SK-N-SH treated with all-trans-retinoic acid at 6 μM for 48 hours (cell line): ENCODE data around the gene IVNS1ABP.

Experiments used
- ATAC-seq: fragments of 200-7000 bp; cut with Tn5 transposase; 3 replicates; pipeline ENCODE4 v1.9.1; 2020; ENCODE audit warnings: mild to moderate bottlenecking, moderate library complexity
- ARNTL ChIP-seq: fragments of 450-650 bp; formaldehyde crosslinking; IDR thresholded peaks from 2 replicates; pipeline ENCODE4 v1.5.0; 2020; ENCODE audit warnings: low read depth, mild to moderate bottlenecking, moderate library complexity, borderline replicate concordance
- BACH2 ChIP-seq: fragments of 250-450 bp; sonication (Bioruptor Pico); IDR thresholded peaks from 2 replicates; pipeline ENCODE4 v1.9.0; 2021; ENCODE audit warnings: mild to moderate bottlenecking, borderline replicate concordance
- CSDC2 ChIP-seq: fragments of 250-450 bp; sonication (Bioruptor Pico); IDR thresholded peaks from 2 replicates; pipeline ENCODE4 v1.5.0; 2020; ENCODE audit warnings: mild to moderate bottlenecking, moderate library complexity
- ESRRG ChIP-seq: fragments of 250-450 bp; sonication (Bioruptor Pico); IDR thresholded peaks from 2 replicates; pipeline ENCODE4 v1.6.1; 2021; ENCODE audit warnings: mild to moderate bottlenecking
- GLIS3 ChIP-seq: fragments of 250-450 bp; sonication (Bioruptor Pico); IDR thresholded peaks from 2 replicates; pipeline ENCODE4 v1.5.0; 2020; ENCODE audit warnings: mild to moderate bottlenecking, moderate library complexity
- OSR1 ChIP-seq: fragments of 250-450 bp; sonication (Bioruptor Pico); IDR thresholded peaks from 2 replicates; pipeline ENCODE4 v1.8.0; 2022; ENCODE audit warnings: moderate library complexity, mild to moderate bottlenecking, inconsistent platforms
- PATZ1 ChIP-seq: fragments of 250-450 bp; sonication (Bioruptor Pico); IDR thresholded peaks from 2 replicates; pipeline ENCODE4 v1.8.0; 2020; ENCODE audit warnings: mild to moderate bottlenecking, moderate library complexity, borderline replicate concordance
- PPARA ChIP-seq: fragments of 250-450 bp; sonication (Bioruptor Pico); IDR thresholded peaks from 2 replicates; pipeline ENCODE4 v1.5.0; 2020; ENCODE audit warnings: mild to moderate bottlenecking, borderline replicate concordance
- RARB ChIP-seq: fragments of 250-450 bp; sonication (Bioruptor Pico); IDR thresholded peaks from 2 replicates; pipeline ENCODE4 v1.8.0; 2021; ENCODE audit warnings: mild to moderate bottlenecking, moderate library complexity
- SNAI2 ChIP-seq: fragments of 250-450 bp; sonication (Bioruptor Pico); IDR thresholded peaks from 2 replicates; pipeline ENCODE4 v1.5.0; 2020; ENCODE audit warnings: mild to moderate bottlenecking, moderate library complexity
- TCF4 ChIP-seq: fragments of 250-450 bp; sonication (Bioruptor Pico); IDR thresholded peaks from 2 replicates; pipeline ENCODE4 v1.8.0; 2021; ENCODE audit warnings: mild to moderate bottlenecking, moderate library complexity, borderline replicate concordance
- TOX ChIP-seq: fragments of 250-450 bp; sonication (Bioruptor Pico); IDR thresholded peaks from 2 replicates; pipeline ENCODE4 v1.8.0; 2021; ENCODE audit warnings: mild to moderate bottlenecking, moderate library complexity, borderline replicate concordance
- TSHZ2 ChIP-seq: fragments of 250-450 bp; sonication (Bioruptor Pico); IDR thresholded peaks from 2 replicates; pipeline ENCODE4 v1.5.0; 2020; ENCODE audit warnings: mild to moderate bottlenecking, moderate library complexity
- ZC3H10 ChIP-seq: fragments of 250-450 bp; sonication (Bioruptor Pico); IDR thresholded peaks from 2 replicates; pipeline ENCODE4 v1.5.1; 2021; ENCODE audit warnings: mild to moderate bottlenecking, moderate library complexity
- ZFP3 ChIP-seq: fragments of 250-450 bp; sonication (Bioruptor Pico); IDR thresholded peaks from 2 replicates; pipeline ENCODE4 v1.5.0; 2020; ENCODE audit warnings: mild to moderate bottlenecking, moderate library complexity
- ZFP30 ChIP-seq: fragments of 450-650 bp; formaldehyde crosslinking; IDR thresholded peaks from 2 replicates; pipeline ENCODE4 v1.5.0; 2022; ENCODE audit warnings: mild to moderate bottlenecking, moderate library complexity
- ZNF565 ChIP-seq: fragments of 450-650 bp; formaldehyde crosslinking; conservative IDR thresholded peaks from 2 replicates; pipeline ENCODE4 v1.5.0; 2020; ENCODE audit warnings: low read depth, mild to moderate bottlenecking, moderate library complexity
- ZNF70 ChIP-seq: fragments of 450-650 bp; formaldehyde crosslinking; IDR thresholded peaks from 2 replicates; pipeline ENCODE4 v1.5.0; 2020; ENCODE audit warnings: mild to moderate bottlenecking, moderate library complexity
- ZNF8 ChIP-seq: fragments of 450-650 bp; formaldehyde crosslinking; IDR thresholded peaks from 2 replicates; pipeline ENCODE4 v1.5.0; 2020; ENCODE audit warnings: mild to moderate bottlenecking, moderate library complexity
- TF ChIP-seq, protein P1 (sequence below): fragments of 250-450 bp; sonication (Bioruptor Pico); IDR thresholded peaks from 2 replicates; pipeline ENCODE4 v1.5.1; 2021; ENCODE audit warnings: mild to moderate bottlenecking, moderate library complexity

Gene IVNS1ABP

DNA sequence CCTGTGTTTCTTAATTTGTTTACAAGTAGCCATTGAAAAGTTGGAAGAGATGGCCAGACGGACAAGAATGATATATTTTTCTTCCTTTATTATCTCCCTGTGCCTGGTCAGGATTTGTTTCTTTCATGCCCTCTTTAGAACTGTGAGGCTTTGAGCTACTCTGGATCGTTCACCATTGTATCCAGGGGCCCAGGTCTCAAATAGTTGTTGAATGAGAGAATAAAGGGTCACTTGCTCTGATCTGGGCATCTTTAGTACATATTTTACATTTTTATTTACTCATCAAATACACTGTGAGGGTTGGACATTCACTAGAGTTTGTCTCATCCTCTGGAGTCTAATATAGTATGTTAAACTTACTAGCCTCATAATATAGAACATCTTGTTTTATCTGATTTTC is 48.7 kb downstream of the IVNS1ABP start:
- no peak for TF ChIP-seq ARNTL (CRISPR knock-in tag)
- TF ChIP-seq, protein P1, sequence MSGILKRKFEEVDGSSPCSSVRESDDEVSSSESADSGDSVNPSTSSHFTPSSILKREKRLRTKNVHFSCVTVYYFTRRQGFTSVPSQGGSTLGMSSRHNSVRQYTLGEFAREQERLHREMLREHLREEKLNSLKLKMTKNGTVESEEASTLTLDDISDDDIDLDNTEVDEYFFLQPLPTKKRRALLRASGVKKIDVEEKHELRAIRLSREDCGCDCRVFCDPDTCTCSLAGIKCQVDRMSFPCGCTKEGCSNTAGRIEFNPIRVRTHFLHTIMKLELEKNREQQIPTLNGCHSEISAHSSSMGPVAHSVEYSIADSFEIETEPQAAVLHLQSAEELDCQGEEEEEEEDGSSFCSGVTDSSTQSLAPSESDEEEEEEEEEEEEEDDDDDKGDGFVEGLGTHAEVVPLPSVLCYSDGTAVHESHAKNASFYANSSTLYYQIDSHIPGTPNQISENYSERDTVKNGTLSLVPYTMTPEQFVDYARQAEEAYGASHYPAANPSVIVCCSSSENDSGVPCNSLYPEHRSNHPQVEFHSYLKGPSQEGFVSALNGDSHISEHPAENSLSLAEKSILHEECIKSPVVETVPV (CRISPR knock-in tag): no peak
- no peak for TF ChIP-seq TOX
- TF ChIP-seq ZFP3 (CRISPR knock-in tag): no peak
- TF ChIP-seq ZNF8 (CRISPR knock-in tag): no peak
- no peak for TF ChIP-seq GLIS3
- TF ChIP-seq SNAI2 (CRISPR knock-in tag): no peak
- no peak; the same call in 2 of the 3 replicates for ATAC-seq

DNA sequence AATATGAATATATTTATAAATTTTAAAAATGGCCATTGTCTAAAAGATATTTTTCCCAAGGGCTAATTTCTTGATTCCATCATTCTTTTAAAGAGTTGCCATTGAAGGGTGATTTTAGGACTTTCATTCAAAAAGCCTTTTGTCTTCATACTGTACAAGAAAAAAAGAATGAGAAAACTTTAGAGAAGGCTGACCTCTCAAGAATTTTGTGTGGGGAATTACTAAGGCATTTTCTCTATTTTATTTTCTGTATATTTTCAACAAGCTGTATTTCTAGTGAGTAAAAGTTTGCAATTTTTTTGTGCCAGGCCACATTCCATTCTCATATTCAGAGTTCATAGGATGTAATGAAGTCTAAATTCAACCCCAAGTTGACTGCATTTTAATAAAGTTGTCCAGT is 49.3 kb downstream of the IVNS1ABP start:
- TF ChIP-seq CSDC2 (CRISPR knock-in tag) (no peak), ZFP3 (CRISPR knock-in tag) (no peak), OSR1 (no peak)
- ATAC-seq: no peak

- no peak for TF ChIP-seq CSDC2 (CRISPR knock-in tag)
- no peak for ATAC-seq
Measured at GRCh38 chr1:185267301-185267700, 49.7 kb downstream of the IVNS1ABP start.

GRCh38 chr1:185265314-185265713 is 51.7 kb downstream of the IVNS1ABP start:
- TF ChIP-seq ZFP3 (CRISPR knock-in tag) (no peak), ZNF565 (CRISPR knock-in tag) (no peak), ESRRG (CRISPR knock-in tag) (no peak), SNAI2 (CRISPR knock-in tag) (no peak), PPARA (CRISPR knock-in tag) (no peak), CSDC2 (CRISPR knock-in tag) (no peak), PATZ1 (no peak), ZFP30 (no peak), OSR1 (no peak), GLIS3 (no peak), TOX (no peak), BACH2 (CRISPR knock-in tag) (no peak)
- TF ChIP-seq, protein P1 (CRISPR knock-in tag): no peak
- TF ChIP-seq, all 23 proteins: peak for 0
- ATAC-seq: no peak

GRCh38 chr1:185263780-185264179 is 53.3 kb downstream of the IVNS1ABP start:
- no peak for TF ChIP-seq CSDC2 (CRISPR knock-in tag)
- no peak for TF ChIP-seq ZFP3 (CRISPR knock-in tag)
- no peak for TF ChIP-seq RARB
- TF ChIP-seq TSHZ2 (CRISPR knock-in tag): no peak
- no peak for TF ChIP-seq TOX
- no peak for TF ChIP-seq ZC3H10 (CRISPR knock-in tag)
- no peak for TF ChIP-seq ZNF565 (CRISPR knock-in tag)
- no peak for TF ChIP-seq ZNF70 (CRISPR knock-in tag)
- TF ChIP-seq TCF4 (CRISPR knock-in tag): no peak
- TF ChIP-seq, protein P1 (CRISPR knock-in tag): no peak
- no peak for ATAC-seq
